H1 (cell line): ENCODE results near the gene CCDC88C. TPM values are rescaled to one million over a fixed set of nuclear protein-coding genes. Genes with fewer than 3 reads are reported as not detected.

Source experiments
- CTCF ChIA-PET: fragments of 300-600 bp; sonication (Branson Sonifier 250); formaldehyde crosslinking; loops from one replicate; lab custom pipeline; 2021; ENCODE audit not compliant: partially characterized antibody; lab: Charles Lee
- POLR2A ChIA-PET: fragments of 300-600 bp; sonication (Branson Sonifier 250); formaldehyde crosslinking; loops from one replicate; lab custom pipeline; 2021; ENCODE audit warnings: inconsistent platforms; ENCODE audit not compliant: partially characterized antibody; lab: Charles Lee
- DNase-seq, 2 experiments: peaks; one replicate each; pipeline versions ENCODE4 v3.0.0 to v3.0.0-alpha.2; 2010 to 2022; ENCODE audit warnings: low spot score in 2 of 2, low read depth in 1 of 2, mixed read lengths in 1 of 2
- FAIRE-seq: peaks from 2 replicates; lab custom pipeline; 2011; peaks lifted over from hg19 to GRCh38; lab: Jason Lieb, UNC
- H2AFZ ChIP-seq: 2 replicates; pipeline ENCODE4 v1.8.1; 2012; ENCODE audit warnings: low read length, inconsistent platforms
- H2AK5ac ChIP-seq: 2 replicates; pipeline ENCODE4 v1.6.1; 2013; ENCODE audit warnings: low read depth, low read length
- H2BK120ac ChIP-seq: replicated peaks from 2 replicates; pipeline ENCODE3; 2013; ENCODE audit warnings: low read depth, low read length, inconsistent platforms
- H2BK12ac ChIP-seq: 2 replicates; pipeline ENCODE4 v1.6.1; 2013; ENCODE audit warnings: low read depth, low read length
- H2BK15ac ChIP-seq: 2 replicates; pipeline ENCODE4 v1.6.1; 2013; ENCODE audit warnings: low read length
- H2BK20ac ChIP-seq: 2 replicates; pipeline ENCODE4 v1.6.1; 2013; ENCODE audit warnings: low read length
- H2BK5ac ChIP-seq: 2 replicates; pipeline ENCODE4 v1.6.1; 2013; ENCODE audit warnings: low read depth, low read length
- H3K14ac ChIP-seq: 2 replicates; pipeline ENCODE4 v1.6.1; 2013; ENCODE audit warnings: inconsistent platforms; ENCODE audit not compliant: insufficient read length
- H3K18ac ChIP-seq: 2 replicates; pipeline ENCODE4 v1.6.1; 2013; ENCODE audit warnings: low read length; ENCODE audit errors: extremely low read depth
- H3K23ac ChIP-seq: 2 replicates; pipeline ENCODE4 v1.6.1; 2013; ENCODE audit warnings: inconsistent platforms; ENCODE audit not compliant: insufficient read length
- H3K23me2 ChIP-seq: 2 replicates; pipeline ENCODE4 v1.6.1; 2013; ENCODE audit warnings: low read depth, low read length
- H3K27ac ChIP-seq: 2 replicates; pipeline ENCODE4 v1.6.1; 2011; ENCODE audit warnings: low read depth, low read length, inconsistent platforms
- H3K27me3 ChIP-seq, 4 experiments: replicated peaks in 1 of 4; 1 replicate in 1 of 4; 2 replicates in 3 of 4; pipeline versions ENCODE4 v1.6.1 to v1.8.1; 2011 to 2013; ENCODE audit warnings: low read length in 3 of 4, mild to moderate bottlenecking in 3 of 4, inconsistent platforms in 2 of 4, mixed read lengths in 2 of 4, moderate library complexity in 1 of 4; ENCODE audit not compliant: control insufficient read depth in 3 of 4, insufficient read depth in 3 of 4; ENCODE audit errors: extremely low read depth in 1 of 4
- H3K36me3 ChIP-seq, 4 experiments: 2 replicates each; pipeline versions ENCODE4 v1.6.1 to v1.8.1; 2011 to 2013; ENCODE audit warnings: mild to moderate bottlenecking in 4 of 4, low read length in 3 of 4, moderate library complexity in 2 of 4, control low read depth in 1 of 4, inconsistent platforms in 1 of 4; ENCODE audit not compliant: insufficient read depth in 4 of 4, control insufficient read depth in 2 of 4
- H3K4ac ChIP-seq: replicated peaks from 2 replicates; pipeline ENCODE3; 2013; ENCODE audit warnings: low read length, low read depth, mixed read lengths, inconsistent platforms; ENCODE audit not compliant: insufficient read length
- H3K4me1 ChIP-seq, 4 experiments: replicated peaks in 1 of 4; 1 replicate in 1 of 4; 2 replicates in 3 of 4; pipeline versions ENCODE4 v1.6.1 to v1.8.1; 2011 to 2013; ENCODE audit warnings: low read length in 3 of 4, inconsistent platforms in 2 of 4, mixed read lengths in 1 of 4; ENCODE audit not compliant: insufficient read depth in 4 of 4, control insufficient read depth in 3 of 4
- H3K4me2 ChIP-seq, 2 experiments: 2 replicates each; pipeline versions ENCODE4 v1.6.1 to v1.8.1; 2011 to 2013; ENCODE audit warnings: low read depth in 2 of 2, low read length in 2 of 2, control low read depth in 1 of 2, inconsistent platforms in 1 of 2, mild to moderate bottlenecking in 1 of 2; ENCODE audit not compliant: insufficient read depth in 1 of 2
- H3K4me3 ChIP-seq, 4 experiments: fragments of 200-600, 300-600 bp in 1 of 4; sonication (generic), shearing (Covaris generic), sonication (Bioruptor Twin) in 1 of 4; 2 replicates each; pipeline versions ENCODE4 v1.5.1 to v1.8.1; 2011 to 2016; ENCODE audit warnings: low read length in 4 of 4, low read depth in 3 of 4, control low read depth in 2 of 4, inconsistent platforms in 2 of 4, mild to moderate bottlenecking in 2 of 4, mixed read lengths in 1 of 4, moderate library complexity in 1 of 4; ENCODE audit not compliant: insufficient read depth in 2 of 4; ENCODE audit errors: extremely low read depth in 1 of 4
- H3K56ac ChIP-seq: replicated peaks from 2 replicates; pipeline ENCODE3; 2013; ENCODE audit warnings: low read depth, mild to moderate bottlenecking, mixed read lengths, low read length, inconsistent platforms; ENCODE audit not compliant: insufficient read length
- H3K79me1 ChIP-seq: 2 replicates; pipeline ENCODE4 v1.6.1; 2013; ENCODE audit warnings: low read depth, low read length, control low read depth
- H3K79me2 ChIP-seq, 2 experiments: 2 replicates each; pipeline versions ENCODE4 v1.6.1 to v1.8.1; 2012 to 2013; ENCODE audit warnings: low read length in 2 of 2, mild to moderate bottlenecking in 2 of 2, inconsistent platforms in 1 of 2; ENCODE audit not compliant: insufficient read depth in 2 of 2, control insufficient read depth in 1 of 2
- H3K9ac ChIP-seq, 4 experiments: replicated peaks in 1 of 4; 1 replicate in 1 of 4; 2 replicates in 3 of 4; pipeline versions ENCODE4 v1.6.1 to v1.8.1; 2011 to 2013; ENCODE audit warnings: low read depth in 3 of 4, low read length in 3 of 4, control low read depth in 2 of 4, mild to moderate bottlenecking in 2 of 4, moderate library complexity in 2 of 4, inconsistent platforms in 1 of 4; ENCODE audit errors: extremely low read depth in 1 of 4
- H3K9me3 ChIP-seq, 2 experiments: 2 replicates each; pipeline versions ENCODE4 v1.6.1 to v1.8.1; 2012 to 2013; ENCODE audit warnings: mild to moderate bottlenecking in 2 of 2, moderate library complexity in 2 of 2, control low read depth in 1 of 2, inconsistent platforms in 1 of 2, low read depth in 1 of 2, low read length in 1 of 2, mixed read lengths in 1 of 2; ENCODE audit not compliant: insufficient read depth in 2 of 2
- H4K20me1 ChIP-seq, 2 experiments: replicated peaks in 1 of 2; 2 replicates each; pipeline versions ENCODE3 to v1.8.1; 2011 to 2013; ENCODE audit warnings: inconsistent platforms in 2 of 2, low read length in 2 of 2, mild to moderate bottlenecking in 1 of 2; ENCODE audit not compliant: insufficient read depth in 2 of 2, control insufficient read depth in 1 of 2
- H4K5ac ChIP-seq: 2 replicates; pipeline ENCODE4 v1.6.1; 2013; ENCODE audit warnings: low read length, low read depth, mixed read lengths, inconsistent platforms; ENCODE audit not compliant: insufficient read length
- H4K8ac ChIP-seq: 2 replicates; pipeline ENCODE4 v1.8.0; 2013; ENCODE audit warnings: mild to moderate bottlenecking, moderate library complexity, low read length, inconsistent platforms; ENCODE audit not compliant: insufficient read depth; ENCODE audit errors: extremely low read depth
- H4K91ac ChIP-seq: replicated peaks from 2 replicates; pipeline ENCODE3; 2013; ENCODE audit warnings: low read length, mixed read lengths, inconsistent platforms; ENCODE audit not compliant: insufficient read length
- ASH2L ChIP-seq: fragments of 200-600, 300-600 bp; sonication (generic); IDR thresholded peaks from one replicate; pipeline ENCODE4 v1.7.1; 2017; ENCODE audit warnings: low read length
- ATF2 ChIP-seq: IDR thresholded peaks from 2 replicates; pipeline ENCODE4 v1.6.1; 2012; ENCODE audit warnings: low read length, inconsistent platforms
- CTBP2 ChIP-seq: IDR thresholded peaks from 2 replicates; pipeline ENCODE4 v1.7.0; 2011; ENCODE audit warnings: borderline replicate concordance, mild to moderate bottlenecking, moderate library complexity, mixed read lengths, low read length; ENCODE audit not compliant: insufficient read depth, insufficient read length
- HDAC2 ChIP-seq, 2 experiments: fragments of 300-600 bp in 1 of 2; sonication (generic) in 1 of 2; IDR thresholded peaks; 2 replicates each; pipeline ENCODE4 v1.6.1; 2011 to 2012; ENCODE audit warnings: low read depth in 2 of 2, low read length in 2 of 2, mild to moderate bottlenecking in 2 of 2, moderate library complexity in 2 of 2, borderline replicate concordance in 1 of 2, inconsistent platforms in 1 of 2
- JUND ChIP-seq: IDR thresholded peaks from 2 replicates; pipeline ENCODE4 v1.6.1; 2011; ENCODE audit warnings: mild to moderate bottlenecking, improper control_type of control experiment, low read length
- POLR2AphosphoS5 ChIP-seq: IDR thresholded peaks from 2 replicates; pipeline ENCODE4 v1.6.1; 2011; ENCODE audit warnings: low read depth, low read length
- SIRT6 ChIP-seq: IDR thresholded peaks from one replicate; pipeline ENCODE4 v1.7.1; 2012; ENCODE audit warnings: low read length, inconsistent platforms
- TEAD4 ChIP-seq: IDR thresholded peaks from 2 replicates; pipeline ENCODE4 v1.6.1; 2012; ENCODE audit warnings: low read depth, low read length, inconsistent platforms, mixed read lengths
- WGBS, 2 experiments: shearing (Covaris generic) in 1 of 2; methylation state at CpG; one replicate each; pipeline versions ENCODE4 v1.1.6 to v1.1.7; 2013 to 2015; ENCODE audit warnings: low lambda C conversion rate in 2 of 2, mixed read lengths in 2 of 2, inconsistent platforms in 1 of 2, low coverage in 1 of 2, missing lambda C conversion rate in 1 of 2; ENCODE audit not compliant: insufficient replicate concordance in 2 of 2, insufficient coverage in 1 of 2, insufficient read length in 1 of 2; ENCODE audit errors: extremely low coverage in 1 of 2, missing lambda C conversion rate in 1 of 2; 5-methylcytosine and 5-hydroxymethylcytosine counted together
- polyA plus RNA-seq, 7 experiments: library from polyadenylated mRNA; depleted of rRNA in 3 of 7; stranded (reverse) in 5 of 7; unstranded in 2 of 7; fragments of >200 nt in 5 of 7; fragments of 200-250 nt in 2 of 7; gene quantifications; 1 replicate in 5 of 7; 2 replicates in 1 of 7; 4 replicates in 1 of 7; pipeline versions ENCODE4 v1.2.1 to v1.2.3, GENCODE V29; 2011 to 2013; ENCODE audit warnings: missing spikeins in 2 of 7, mixed read lengths in 2 of 7
- total RNA-seq: library from RNA; stranded (reverse); fragmentation: NEBNext Ultra II Directional; extraction: Animal tissue kit (Norgen Biotek cat#: 25700); gene quantifications from 2 replicates; pipeline ENCODE4 v1.2.1, GENCODE V29; 2021

The CCDC88C gene
- total and polyA plus RNA-seq, 2 of the 8 experiments (the other 6 are each of a cell fraction or from before 2014, with no cell fraction given): 10.3 to 57.7 TPM

GRCh38 chr14:91242635-91243034 is 175.0 kb downstream of the CCDC88C start:
- H3K27me3 ChIP-seq: peaks cover 0 to 2% (median 0%) of the 10 kb centered on the region in 4 experiments; a peak in 1 of 7 replicates
- no peak overlapping the region for H2BK120ac ChIP-seq
- H3K14ac ChIP-seq: no peak overlapping the region
- no peak for DNase-seq
- H3K4me2 ChIP-seq: no peak overlapping the region
- no peak overlapping the region for H4K5ac ChIP-seq
- H4K20me1 ChIP-seq: no peaks in the 10 kb centered on the region
- no peak overlapping the region for H3K18ac ChIP-seq
- no peak overlapping the region for H2BK12ac ChIP-seq
- no peaks in the 10 kb centered on the region for H3K79me2 ChIP-seq
- no peaks in the 10 kb centered on the region for H3K9me3 ChIP-seq
- H3K23ac ChIP-seq: no peak overlapping the region
- H2AFZ ChIP-seq: no peak overlapping the region
- 85% methylated on average over 4 of the region's 4 CpGs; no CpG with 5 or more reads in 1 of the 2 experiments for WGBS, 2 experiments
- POLR2A ChIA-PET: interaction anchor here (0.9 kb wide), 1 partner anchor 13 kb away, joined by 4 read pairs; no protein-coding TSS in a partner anchor
- peaks cover 2% of the 10 kb centered on the region; the same call in 1 of the 2 replicates for H3K23me2 ChIP-seq
- no peaks in the 10 kb centered on the region; a peak in 3 of 7 replicates for H3K4me1 ChIP-seq
- no peak overlapping the region for H4K8ac ChIP-seq
- H2BK20ac ChIP-seq: no peak overlapping the region
- no peak overlapping the region for H3K4ac ChIP-seq
- H3K9ac ChIP-seq: no peak overlapping the region
- H2AK5ac ChIP-seq: no peak overlapping the region
- no peak for FAIRE-seq
- H3K27ac ChIP-seq: no peak overlapping the region
- H3K56ac ChIP-seq: no peak overlapping the region
- no peak overlapping the region for H4K91ac ChIP-seq
- CTCF ChIA-PET: interaction anchor here (1.0 to 4.5 kb wide), 5 partner anchors 10 to 66 kb away, joined by 3 to 16 read pairs (median 6); no protein-coding TSS in a partner anchor
- no peaks in the 10 kb centered on the region for H3K79me1 ChIP-seq
- no peak overlapping the region for H3K4me3 ChIP-seq
- 0 out of 2 replicates have a peak overlapping the region, but pooled peaks have one; percentile 46 for H2BK15ac ChIP-seq
- H3K36me3 ChIP-seq: no peaks in the 10 kb centered on the region
- no peak overlapping the region for H2BK5ac ChIP-seq
- TF ChIP-seq SIRT6 (no peak), ASH2L (no peak), JUND (no peak), ATF2 (no peak), TEAD4 (no peak), POLR2AphosphoS5 (no peak), HDAC2 (IDR thresholded peaks at IDR 0.05; ENCODE audit: borderline replicate concordance in 1 of 2, low read depth in 2 of 2, low read length in 2 of 2) (no peak), CTBP2 (no peak)
